Measurements from ENCODE around the gene ZNF639.

- TF ChIP-seq POLR2A (IDR thresholded peaks at IDR 0.05) (no peak), CTCF (IDR thresholded peaks at IDR 0.05) (no peak)
Measured at GRCh38 chr3:179278151-179278550, 44.7 kb upstream of the ZNF639 start.
